ENCODE measurements around the gene CDC40. TPM values are rescaled to one million over a fixed set of nuclear protein-coding genes. Genes with fewer than 3 reads are reported as not detected.

The CDC40 gene
- total and polyA plus RNA-seq, 11 donors: 5.8 to 23.5 (median 13.8) TPM

Other genes with a start within 250 kb of the CDC40 start
- not detected for gene GPR6, start 202.1 kb upstream of the CDC40 start, total RNA-seq
- not detected for gene GPR6, start 202.1 kb upstream of the CDC40 start, polyA plus RNA-seq
- 1 to 10 TPM in 5 of 9 donors, under 1 TPM in 4; 0.54 to 4.2 (median 1.3) TPM for gene WASF1, start 757 bp upstream of the CDC40 start, total RNA-seq
- gene WASF1, start 757 bp upstream of the CDC40 start, polyA plus RNA-seq: 1 to 10 TPM in 1 of 2 donors, under 1 TPM in 1; 0.72 to 2.1 TPM
- gene METTL24, start 177.9 kb downstream of the CDC40 start, total RNA-seq: 1 to 10 TPM in 6 of 9 donors, under 1 TPM in 2, not detected in 1; 0.60 to 2.8 (median 1.8) TPM
- gene METTL24, start 177.9 kb downstream of the CDC40 start, polyA plus RNA-seq: not detected
- gene DDO, start 235.1 kb downstream of the CDC40 start, total RNA-seq: 10 to 100 TPM; 11.2 to 32.3 (median 20.7) TPM
- gene DDO, start 235.1 kb downstream of the CDC40 start, polyA plus RNA-seq: 10 to 100 TPM; 10.9 to 11.1 TPM

All from heart left ventricle (tissue), 11 donors.